Middle frontal gyrus (tissue), 1 donor: Measurements from ENCODE around the gene PTGIR.

ENCODE experiments used
- DNase-seq: peaks from one replicate; pipeline ENCODE4 v3.0.0-alpha.2; 2015; ENCODE audit warnings: low spot score; ENCODE audit errors: extremely low spot score

PTGIR gene

GRCh38 chr19:46616631-46617322 is 8.1 kb downstream of the PTGIR start:
- DNase-seq, result no peak

GRCh38 chr19:46615966-46616365 is 8.9 kb downstream of the PTGIR start:
- DNase-seq, result no peak

- peak; percentile 76 for DNase-seq
Measured at GRCh38 chr19:46614114-46614722, 10.7 kb downstream of the PTGIR start.

- DNase-seq, result no peak
Measured at GRCh38 chr19:46613525-46613924, 11.4 kb downstream of the PTGIR start.

- DNase-seq, result no peak
Measured at GRCh38 chr19:46611776-46612175, 13.1 kb downstream of the PTGIR start.

GRCh38 chr19:46610851-46611770 is 13.8 kb downstream of the PTGIR start:
- DNase-seq, result no peak

GRCh38 chr19:46610413-46610775 is 14.5 kb downstream of the PTGIR start:
- no peak for DNase-seq

- no peak for DNase-seq
Measured at GRCh38 chr19:46609511-46610412, 15.1 kb downstream of the PTGIR start.

GRCh38 chr19:46608581-46609345 is 16.1 kb downstream of the PTGIR start:
- no peak for DNase-seq

GRCh38 chr19:46608178-46608577 is 16.7 kb downstream of the PTGIR start:
- no peak for DNase-seq

GRCh38 chr19:46607448-46607841 is 17.4 kb downstream of the PTGIR start:
- no peak for DNase-seq

- DNase-seq, result no peak
Measured at GRCh38 chr19:46606681-46607447, 18.0 kb downstream of the PTGIR start.

- DNase-seq, result no peak
Measured at GRCh38 chr19:46606019-46606418, 18.9 kb downstream of the PTGIR start.

- no peak for DNase-seq
Measured at GRCh38 chr19:46605356-46605821, 19.5 kb downstream of the PTGIR start.

GRCh38 chr19:46604781-46605355 is 20.0 kb downstream of the PTGIR start:
- no peak for DNase-seq

GRCh38 chr19:46603752-46604231 is 21.1 kb downstream of the PTGIR start:
- no peak for DNase-seq

GRCh38 chr19:46603195-46603637 is 21.7 kb downstream of the PTGIR start:
- DNase-seq, result no peak

- DNase-seq, result no peak
Measured at GRCh38 chr19:46602392-46603194, 22.3 kb downstream of the PTGIR start.
